ENCODE measurements around the gene PROC.

GRCh38 chr2:127421871-127422558, 3.8 kb downstream of the PROC start:
- TF ChIP-seq CTCF (IDR thresholded peaks at IDR 0.05): no peak
- no peak for TF ChIP-seq POLR2A (IDR thresholded peaks at IDR 0.05)
- no peak for TF ChIP-seq POLR2AphosphoS5 (IDR thresholded peaks at IDR 0.05)
